ENCODE results near the gene PUM2. TPM values are rescaled to one million over a fixed set of nuclear protein-coding genes. Genes with fewer than 3 reads are reported as not detected.

Gene PUM2, protein sequence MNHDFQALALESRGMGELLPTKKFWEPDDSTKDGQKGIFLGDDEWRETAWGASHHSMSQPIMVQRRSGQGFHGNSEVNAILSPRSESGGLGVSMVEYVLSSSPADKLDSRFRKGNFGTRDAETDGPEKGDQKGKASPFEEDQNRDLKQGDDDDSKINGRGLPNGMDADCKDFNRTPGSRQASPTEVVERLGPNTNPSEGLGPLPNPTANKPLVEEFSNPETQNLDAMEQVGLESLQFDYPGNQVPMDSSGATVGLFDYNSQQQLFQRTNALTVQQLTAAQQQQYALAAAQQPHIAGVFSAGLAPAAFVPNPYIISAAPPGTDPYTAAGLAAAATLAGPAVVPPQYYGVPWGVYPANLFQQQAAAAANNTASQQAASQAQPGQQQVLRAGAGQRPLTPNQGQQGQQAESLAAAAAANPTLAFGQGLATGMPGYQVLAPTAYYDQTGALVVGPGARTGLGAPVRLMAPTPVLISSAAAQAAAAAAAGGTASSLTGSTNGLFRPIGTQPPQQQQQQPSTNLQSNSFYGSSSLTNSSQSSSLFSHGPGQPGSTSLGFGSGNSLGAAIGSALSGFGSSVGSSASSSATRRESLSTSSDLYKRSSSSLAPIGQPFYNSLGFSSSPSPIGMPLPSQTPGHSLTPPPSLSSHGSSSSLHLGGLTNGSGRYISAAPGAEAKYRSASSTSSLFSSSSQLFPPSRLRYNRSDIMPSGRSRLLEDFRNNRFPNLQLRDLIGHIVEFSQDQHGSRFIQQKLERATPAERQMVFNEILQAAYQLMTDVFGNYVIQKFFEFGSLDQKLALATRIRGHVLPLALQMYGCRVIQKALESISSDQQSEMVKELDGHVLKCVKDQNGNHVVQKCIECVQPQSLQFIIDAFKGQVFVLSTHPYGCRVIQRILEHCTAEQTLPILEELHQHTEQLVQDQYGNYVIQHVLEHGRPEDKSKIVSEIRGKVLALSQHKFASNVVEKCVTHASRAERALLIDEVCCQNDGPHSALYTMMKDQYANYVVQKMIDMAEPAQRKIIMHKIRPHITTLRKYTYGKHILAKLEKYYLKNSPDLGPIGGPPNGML
- 100 to 1,000 TPM; 123 to 131 TPM for total RNA-seq

- H3K36me3 Mint-ChIP-seq (ENCODE audit: low read depth): peaks cover 28% of the 10 kb centered on the region
- ChIA-PET CTCF (interaction anchor here (1.1 to 1.4 kb wide), 3 partner anchors 10 to 60 kb away, joined by 4 to 6 read pairs (median 4); no protein-coding TSS in a partner anchor), POLR2A (interaction anchor here (0.5 to 0.9 kb wide), 2 partner anchors 54 to 289 kb away, joined by 3 read pairs; no protein-coding TSS in a partner anchor)
- H3K9me3 Mint-ChIP-seq: no peaks in the 10 kb centered on the region
- DNase-seq: peak; percentile 94
- no peak within 1 kb of the TSS for H3K4me3 Mint-ChIP-seq
- peaks cover 38% of the 10 kb centered on the region for H3K4me1 Mint-ChIP-seq
- no peaks in the 10 kb centered on the region for H3K27me3 Mint-ChIP-seq
- peak within 1 kb of the TSS; percentile 88 for H3K27ac Mint-ChIP-seq
Measured at GRCh38 chr2:20350753-20351554, at the start of gene PUM2. Gene PUM2 (minus strand): TSS chr2:20350844. CDS start chr2:20327360, 23,484 bp downstream.

- no peak for DNase-seq
- Mint-ChIP-seq H3K27ac (no peak overlapping the region), H3K27me3 (peaks cover 16% of the 10 kb centered on the region), H3K4me3 (no peak overlapping the region), H3K36me3 (ENCODE audit: low read depth) (no peaks in the 10 kb centered on the region), H3K9me3 (no peaks in the 10 kb centered on the region), H3K4me1 (no peaks in the 10 kb centered on the region)
- POLR2A ChIA-PET: no interaction called here
- CTCF ChIA-PET: interaction anchor here (2.1 kb wide), 1 partner anchor 11 kb away, joined by 5 read pairs; no protein-coding TSS in a partner anchor
Measured at GRCh38 chr2:20400306-20400705, 49.7 kb upstream of the PUM2 start.

- no peak for DNase-seq
- POLR2A ChIA-PET: no interaction called here
- Mint-ChIP-seq H3K27ac (no peak overlapping the region), H3K4me3 (no peak overlapping the region), H3K27me3 (peaks cover 16% of the 10 kb centered on the region), H3K36me3 (ENCODE audit: low read depth) (no peaks in the 10 kb centered on the region), H3K9me3 (no peaks in the 10 kb centered on the region), H3K4me1 (no peaks in the 10 kb centered on the region)
- CTCF ChIA-PET: interaction anchor here (0.7 kb wide), 1 partner anchor 20 kb away, joined by 4 read pairs; no protein-coding TSS in a partner anchor
Measured at GRCh38 chr2:20398956-20399567, 48.4 kb upstream of the PUM2 start.

GRCh38 chr2:20397811-20398447 is 47.3 kb upstream of the PUM2 start:
- Mint-ChIP-seq H3K4me3 (no peak overlapping the region), H3K4me1 (no peaks in the 10 kb centered on the region), H3K27ac (no peak overlapping the region), H3K9me3 (no peaks in the 10 kb centered on the region), H3K36me3 (ENCODE audit: low read depth) (no peaks in the 10 kb centered on the region), H3K27me3 (peaks cover 12% of the 10 kb centered on the region)
- ChIA-PET POLR2A (no interaction called here), CTCF (no interaction called here)
- no peak for DNase-seq

DNA sequence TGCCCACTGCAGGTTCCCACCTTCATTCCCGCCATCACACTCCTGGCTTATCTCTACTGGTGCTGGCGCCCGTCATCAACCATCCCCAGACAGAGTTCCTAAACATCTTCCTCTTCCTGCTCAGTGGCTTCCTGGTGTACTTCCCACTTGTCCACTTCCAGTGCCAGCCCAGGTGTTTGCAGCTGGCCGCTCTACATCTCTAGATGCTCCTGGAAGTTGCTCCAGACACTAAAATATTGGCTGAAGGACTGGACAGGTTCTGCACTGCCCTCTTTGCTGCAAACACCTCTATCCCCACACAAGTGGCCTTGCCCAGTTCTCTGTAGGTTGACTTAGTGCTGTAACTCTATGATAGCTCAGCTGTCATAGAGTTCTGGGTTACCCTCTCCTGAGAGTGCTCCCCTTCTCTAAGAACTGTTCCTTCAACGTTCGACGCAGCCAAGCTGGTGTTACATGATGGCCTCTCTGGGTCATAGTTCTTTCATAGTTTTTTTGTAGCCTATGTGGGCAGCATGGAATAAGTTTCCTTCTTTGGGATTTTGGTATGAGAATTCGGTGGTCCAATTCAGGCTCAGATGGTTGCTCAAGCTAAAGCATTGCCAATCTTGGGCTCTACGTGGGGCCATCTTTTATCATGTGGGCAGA is 45.8 kb upstream of the PUM2 start:
- Mint-ChIP-seq H3K4me3 (no peak overlapping the region), H3K27me3 (peaks cover 12% of the 10 kb centered on the region), H3K27ac (no peak overlapping the region), H3K9me3 (no peaks in the 10 kb centered on the region), H3K36me3 (ENCODE audit: low read depth) (no peaks in the 10 kb centered on the region), H3K4me1 (no peaks in the 10 kb centered on the region)
- ChIA-PET POLR2A (no interaction called here), CTCF (interaction anchor here (0.6 to 1.0 kb wide), 2 partner anchors 15 to 211 kb away, joined by 3 read pairs; no protein-coding TSS in a partner anchor)
- DNase-seq: no peak

- no peaks in the 10 kb centered on the region for H3K36me3 Mint-ChIP-seq (ENCODE audit: low read depth)
- DNase-seq: no peak
- H3K27ac Mint-ChIP-seq: no peak overlapping the region
- no peaks in the 10 kb centered on the region for H3K9me3 Mint-ChIP-seq
- no peak overlapping the region for H3K4me3 Mint-ChIP-seq
- CTCF ChIA-PET: no interaction called here
- H3K4me1 Mint-ChIP-seq: no peaks in the 10 kb centered on the region
- POLR2A ChIA-PET: no interaction called here
- H3K27me3 Mint-ChIP-seq: peaks cover 11% of the 10 kb centered on the region
Measured at GRCh38 chr2:20393986-20394385, 43.3 kb upstream of the PUM2 start.

DNA sequence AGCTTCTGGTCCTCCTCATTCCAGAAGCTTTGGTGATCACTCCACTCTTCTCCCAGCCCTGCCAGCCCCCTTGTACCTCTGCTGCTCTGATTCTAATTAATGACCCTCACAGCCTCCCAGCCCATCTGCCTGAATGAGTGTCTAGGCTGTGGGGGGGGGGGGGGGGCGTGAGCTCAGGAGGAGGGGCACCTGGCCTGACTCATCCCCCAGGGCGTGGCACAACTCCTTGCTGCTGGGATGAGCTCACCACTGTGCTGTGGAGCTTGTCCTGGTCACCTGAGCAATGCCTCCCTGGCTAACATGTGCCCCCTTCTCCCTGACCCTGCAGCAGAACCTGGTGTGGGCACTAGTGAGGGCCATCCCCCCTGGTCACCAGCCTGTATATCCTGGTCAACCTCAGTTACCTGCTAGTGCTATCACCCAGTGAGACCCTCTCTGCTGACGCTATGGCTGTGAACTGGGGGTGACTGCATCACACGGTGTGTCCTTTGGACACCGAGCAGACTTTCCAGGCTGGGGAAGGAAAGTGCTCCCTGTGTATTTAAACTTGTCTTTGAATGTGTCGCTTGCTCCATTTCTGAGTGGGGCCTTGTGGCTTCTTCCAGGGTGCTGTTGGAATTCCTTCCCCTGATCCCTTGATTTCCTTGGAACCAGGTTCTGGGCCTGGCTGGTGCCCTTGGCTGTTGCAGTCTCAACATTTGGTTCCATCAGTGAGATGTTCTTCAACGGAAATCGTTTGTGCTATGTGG is 41.5 kb upstream of the PUM2 start:
- Mint-ChIP-seq H3K4me1 (no peaks in the 10 kb centered on the region), H3K9me3 (no peaks in the 10 kb centered on the region), H3K36me3 (ENCODE audit: low read depth) (no peaks in the 10 kb centered on the region), H3K27me3 (peaks cover 8% of the 10 kb centered on the region), H3K4me3 (no peak overlapping the region), H3K27ac (no peak overlapping the region)
- POLR2A ChIA-PET: no interaction called here
- DNase-seq: no peak
- CTCF ChIA-PET: interaction anchor here (1.6 to 2.4 kb wide), 2 partner anchors 11 to 19 kb away, joined by 5 to 6 read pairs; no protein-coding TSS in a partner anchor

DNA sequence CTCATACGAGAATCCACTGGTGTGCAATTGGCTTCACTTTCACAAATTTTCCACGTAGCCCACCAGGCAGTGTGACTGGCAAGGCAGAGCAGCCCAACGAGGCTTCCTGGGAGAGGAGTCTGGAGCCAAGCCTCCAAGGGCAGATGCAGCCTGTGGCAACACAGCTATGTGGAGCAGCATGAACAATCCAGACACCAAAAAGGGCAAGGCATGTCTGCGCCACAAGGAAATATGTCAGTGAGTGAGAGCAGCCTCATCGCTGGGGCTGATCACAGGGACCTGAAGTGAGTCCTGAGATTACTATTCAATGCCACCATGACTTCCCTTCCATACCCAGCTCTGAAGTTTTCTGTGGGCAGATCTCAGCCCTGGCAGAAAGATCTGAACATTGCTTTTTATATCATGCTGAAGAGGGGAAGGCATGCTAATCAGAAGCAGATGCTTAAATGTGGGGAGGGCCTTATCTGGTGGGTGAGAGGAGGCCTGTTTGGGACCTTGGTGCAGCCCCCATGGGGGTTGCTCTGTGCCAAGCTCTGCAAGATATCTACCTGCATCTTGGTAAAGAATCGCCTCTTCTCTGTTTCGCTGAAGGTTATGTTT is 40.0 kb upstream of the PUM2 start:
- Mint-ChIP-seq H3K4me1 (peaks cover 1% of the 10 kb centered on the region), H3K27ac (no peak overlapping the region), H3K36me3 (ENCODE audit: low read depth) (no peaks in the 10 kb centered on the region), H3K4me3 (no peak overlapping the region), H3K27me3 (peaks cover 6% of the 10 kb centered on the region), H3K9me3 (no peaks in the 10 kb centered on the region)
- ChIA-PET POLR2A (no interaction called here), CTCF (no interaction called here)
- DNase-seq: no peak

- Mint-ChIP-seq H3K36me3 (ENCODE audit: low read depth) (no peaks in the 10 kb centered on the region), H3K4me1 (peaks cover 10% of the 10 kb centered on the region), H3K4me3 (no peak overlapping the region), H3K27ac (no peak overlapping the region), H3K27me3 (peaks cover 6% of the 10 kb centered on the region), H3K9me3 (no peaks in the 10 kb centered on the region)
- ChIA-PET CTCF (interaction anchor here (0.6 to 1.1 kb wide), 3 partner anchors 21 to 58 kb away, joined by 3 to 4 read pairs (median 3); no protein-coding TSS in a partner anchor), POLR2A (no interaction called here)
- DNase-seq: no peak
Measured at GRCh38 chr2:20384953-20385352, 34.3 kb upstream of the PUM2 start.

GRCh38 chr2:20382965-20383810 is 32.5 kb upstream of the PUM2 start:
- ChIA-PET CTCF (interaction anchor here (0.6 to 1.0 kb wide), 4 partner anchors 11 to 259 kb away, joined by 3 read pairs; no protein-coding TSS in a partner anchor), POLR2A (interaction anchor here (0.7 kb wide), 1 partner anchor 29 kb away, joined by 4 read pairs; no protein-coding TSS in a partner anchor)

More at GRCh38 chr2:20382965-20383810, 32.5 kb upstream of the PUM2 start:
- DNase-seq: no peak
- H3K27me3 Mint-ChIP-seq: peaks cover 5% of the 10 kb centered on the region
- H3K36me3 Mint-ChIP-seq (ENCODE audit: low read depth): no peaks in the 10 kb centered on the region
- H3K4me1 Mint-ChIP-seq: peaks cover 10% of the 10 kb centered on the region
- H3K9me3 Mint-ChIP-seq: no peaks in the 10 kb centered on the region
- H3K27ac Mint-ChIP-seq: no peak overlapping the region
- no peak overlapping the region for H3K4me3 Mint-ChIP-seq
